ENCODE measurements around the gene GPC5.

GPC5 gene

DNA sequence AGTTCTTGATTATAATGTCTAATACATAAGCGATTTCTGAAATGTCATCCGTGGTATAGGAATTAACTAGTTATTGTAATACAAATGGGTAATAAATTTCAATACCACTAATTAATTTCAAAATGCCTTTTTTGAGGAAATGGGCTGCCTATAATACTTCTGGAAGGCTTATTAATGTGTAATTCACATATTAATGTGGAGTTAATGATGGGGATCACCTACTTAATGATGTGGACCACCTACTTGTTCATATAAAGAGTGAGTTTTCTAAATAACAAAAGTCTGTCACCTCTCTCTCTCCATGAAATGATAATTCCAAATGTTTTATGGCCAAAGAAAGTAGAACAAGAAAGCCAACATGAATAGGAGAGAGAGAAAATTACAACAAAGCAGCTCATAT, 914.4 kb downstream of the GPC5 start:
- Histone ChIP-seq H3K9me3 (ENCODE audit: control insufficient read depth, insufficient read depth, low read depth, low read length) (no peaks in the 10 kb centered on the region), H3K4me1 (ENCODE audit: control insufficient read depth, insufficient read depth, low read length) (no peaks in the 10 kb centered on the region), H3K27ac (ENCODE audit: extremely low read depth, low read depth, low read length) (no peak overlapping the region), H3K4me3 (ENCODE audit: low read depth, low read length) (no peak overlapping the region), H3K36me3 (ENCODE audit: control insufficient read depth in 2 of 2, insufficient read depth in 1 of 2, low read length in 2 of 2) (no peaks in the 10 kb centered on the region)
- ChIA-PET POLR2A (no interaction called here), CTCF (no interaction called here)
- TF ChIP-seq, protein P1, sequence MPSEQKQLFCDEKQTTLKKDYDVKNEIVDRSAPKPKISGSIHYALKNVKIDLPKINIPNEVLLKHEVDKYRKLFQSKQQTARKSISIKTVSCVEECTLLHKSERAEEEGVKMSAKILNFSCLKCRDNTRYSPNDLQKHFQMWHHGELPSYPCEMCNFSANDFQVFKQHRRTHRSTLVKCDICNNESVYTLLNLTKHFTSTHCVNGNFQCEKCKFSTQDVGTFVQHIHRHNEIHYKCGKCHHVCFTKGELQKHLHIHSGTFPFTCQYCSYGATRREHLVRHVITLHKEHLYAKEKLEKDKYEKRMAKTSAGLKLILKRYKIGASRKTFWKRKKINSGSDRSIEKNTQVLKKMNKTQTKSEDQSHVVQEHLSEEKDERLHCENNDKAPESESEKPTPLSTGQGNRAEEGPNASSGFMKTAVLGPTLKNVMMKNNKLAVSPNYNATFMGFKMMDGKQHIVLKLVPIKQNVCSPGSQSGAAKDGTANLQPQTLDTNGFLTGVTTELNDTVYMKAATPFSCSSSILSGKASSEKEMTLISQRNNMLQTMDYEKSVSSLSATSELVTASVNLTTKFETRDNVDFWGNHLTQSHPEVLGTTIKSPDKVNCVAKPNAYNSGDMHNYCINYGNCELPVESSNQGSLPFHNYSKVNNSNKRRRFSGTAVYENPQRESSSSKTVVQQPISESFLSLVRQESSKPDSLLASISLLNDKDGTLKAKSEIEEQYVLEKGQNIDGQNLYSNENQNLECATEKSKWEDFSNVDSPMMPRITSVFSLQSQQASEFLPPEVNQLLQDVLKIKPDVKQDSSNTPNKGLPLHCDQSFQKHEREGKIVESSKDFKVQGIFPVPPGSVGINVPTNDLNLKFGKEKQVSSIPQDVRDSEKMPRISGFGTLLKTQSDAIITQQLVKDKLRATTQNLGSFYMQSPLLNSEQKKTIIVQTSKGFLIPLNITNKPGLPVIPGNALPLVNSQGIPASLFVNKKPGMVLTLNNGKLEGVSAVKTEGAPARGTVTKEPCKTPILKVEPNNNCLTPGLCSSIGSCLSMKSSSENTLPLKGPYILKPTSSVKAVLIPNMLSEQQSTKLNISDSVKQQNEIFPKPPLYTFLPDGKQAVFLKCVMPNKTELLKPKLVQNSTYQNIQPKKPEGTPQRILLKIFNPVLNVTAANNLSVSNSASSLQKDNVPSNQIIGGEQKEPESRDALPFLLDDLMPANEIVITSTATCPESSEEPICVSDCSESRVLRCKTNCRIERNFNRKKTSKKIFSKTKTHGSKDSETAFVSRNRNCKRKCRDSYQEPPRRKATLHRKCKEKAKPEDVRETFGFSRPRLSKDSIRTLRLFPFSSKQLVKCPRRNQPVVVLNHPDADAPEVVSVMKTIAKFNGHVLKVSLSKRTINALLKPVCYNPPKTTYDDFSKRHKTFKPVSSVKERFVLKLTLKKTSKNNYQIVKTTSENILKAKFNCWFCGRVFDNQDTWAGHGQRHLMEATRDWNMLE (tag by site-specific recombination; conservative IDR thresholded peaks at IDR 0.05; ENCODE audit: low read depth): no peak
- no peak for TF ChIP-seq YY2 (tag by site-specific recombination; IDR thresholded peaks at IDR 0.05)
- TF ChIP-seq, protein P2, sequence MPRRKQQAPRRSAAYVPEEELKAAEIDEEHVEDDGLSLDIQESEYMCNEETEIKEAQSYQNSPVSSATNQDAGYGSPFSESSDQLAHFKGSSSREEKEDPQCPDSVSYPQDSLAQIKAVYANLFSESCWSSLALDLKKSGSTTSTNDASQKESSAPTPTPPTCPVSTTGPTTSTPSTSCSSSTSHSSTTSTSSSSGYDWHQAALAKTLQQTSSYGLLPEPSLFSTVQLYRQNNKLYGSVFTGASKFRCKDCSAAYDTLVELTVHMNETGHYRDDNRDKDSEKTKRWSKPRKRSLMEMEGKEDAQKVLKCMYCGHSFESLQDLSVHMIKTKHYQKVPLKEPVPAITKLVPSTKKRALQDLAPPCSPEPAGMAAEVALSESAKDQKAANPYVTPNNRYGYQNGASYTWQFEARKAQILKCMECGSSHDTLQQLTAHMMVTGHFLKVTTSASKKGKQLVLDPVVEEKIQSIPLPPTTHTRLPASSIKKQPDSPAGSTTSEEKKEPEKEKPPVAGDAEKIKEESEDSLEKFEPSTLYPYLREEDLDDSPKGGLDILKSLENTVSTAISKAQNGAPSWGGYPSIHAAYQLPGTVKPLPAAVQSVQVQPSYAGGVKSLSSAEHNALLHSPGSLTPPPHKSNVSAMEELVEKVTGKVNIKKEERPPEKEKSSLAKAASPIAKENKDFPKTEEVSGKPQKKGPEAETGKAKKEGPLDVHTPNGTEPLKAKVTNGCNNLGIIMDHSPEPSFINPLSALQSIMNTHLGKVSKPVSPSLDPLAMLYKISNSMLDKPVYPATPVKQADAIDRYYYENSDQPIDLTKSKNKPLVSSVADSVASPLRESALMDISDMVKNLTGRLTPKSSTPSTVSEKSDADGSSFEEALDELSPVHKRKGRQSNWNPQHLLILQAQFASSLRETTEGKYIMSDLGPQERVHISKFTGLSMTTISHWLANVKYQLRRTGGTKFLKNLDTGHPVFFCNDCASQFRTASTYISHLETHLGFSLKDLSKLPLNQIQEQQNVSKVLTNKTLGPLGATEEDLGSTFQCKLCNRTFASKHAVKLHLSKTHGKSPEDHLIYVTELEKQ (tag by site-specific recombination; IDR thresholded peaks at IDR 0.05; ENCODE audit: borderline replicate concordance): no peak
- no peak for TF ChIP-seq ZNF529 (tag by site-specific recombination; IDR thresholded peaks at IDR 0.05; ENCODE audit: insufficient replicate concordance)

GRCh38 chr13:92313382-92313781, 915.0 kb downstream of the GPC5 start:
- ChIA-PET CTCF (no interaction called here), POLR2A (no interaction called here)
- Histone ChIP-seq H3K4me3 (ENCODE audit: low read depth, low read length) (no peak overlapping the region), H3K9me3 (ENCODE audit: control insufficient read depth, insufficient read depth, low read depth, low read length) (no peaks in the 10 kb centered on the region), H3K27ac (ENCODE audit: extremely low read depth, low read depth, low read length) (no peak overlapping the region), H3K4me1 (ENCODE audit: control insufficient read depth, insufficient read depth, low read length) (no peaks in the 10 kb centered on the region), H3K36me3 (ENCODE audit: control insufficient read depth in 2 of 2, insufficient read depth in 1 of 2, low read length in 2 of 2) (no peaks in the 10 kb centered on the region)
- no peak for TF ChIP-seq YY1 (tag by site-specific recombination; IDR thresholded peaks at IDR 0.05)
- TF ChIP-seq ZNF785 (tag by site-specific recombination; IDR thresholded peaks at IDR 0.05): no peak
- no peak for TF ChIP-seq SETDB1 (IDR thresholded peaks at IDR 0.05; ENCODE audit: insufficient read length, low read length)
- TF ChIP-seq ZFP37 (tag by site-specific recombination; IDR thresholded peaks at IDR 0.05): no peak
- no peak for TF ChIP-seq ZNF362 (tag by site-specific recombination; IDR thresholded peaks at IDR 0.05)
- no peak for TF ChIP-seq ZNF571 (tag by site-specific recombination; IDR thresholded peaks at IDR 0.05)

DNA sequence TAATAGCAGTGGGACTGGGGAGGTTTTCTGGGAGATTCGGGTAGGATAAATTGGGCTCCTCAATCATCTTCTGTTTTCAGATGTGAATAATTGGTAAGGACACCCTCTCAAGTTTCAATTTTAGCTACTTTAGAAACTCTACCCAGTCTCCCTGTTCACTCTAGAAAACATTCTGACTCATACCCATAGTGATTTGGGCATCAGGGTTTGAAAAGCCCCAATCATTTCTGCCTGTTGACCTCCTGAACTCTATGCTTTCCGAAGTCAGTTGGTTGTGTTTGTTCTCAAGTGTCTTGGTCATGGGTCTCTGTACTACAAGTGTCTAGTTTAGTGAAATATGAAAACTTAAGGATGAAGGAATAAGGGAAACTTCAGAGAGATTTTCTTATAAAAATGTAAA, 916.8 kb downstream of the GPC5 start:
- ChIA-PET CTCF (no interaction called here), POLR2A (no interaction called here)
- H3K9me3 ChIP-seq (ENCODE audit: control insufficient read depth, insufficient read depth, low read depth, low read length): no peaks in the 10 kb centered on the region
- no peaks in the 10 kb centered on the region for H3K4me1 ChIP-seq (ENCODE audit: control insufficient read depth, insufficient read depth, low read length)
- H3K4me3 ChIP-seq (ENCODE audit: low read depth, low read length): no peak overlapping the region
- TF ChIP-seq ZNF558 (tag by site-specific recombination; IDR thresholded peaks at IDR 0.05) (no peak), KLF17 (tag by site-specific recombination; IDR thresholded peaks at IDR 0.05) (no peak), KLF7 (tag by site-specific recombination; IDR thresholded peaks at IDR 0.05; ENCODE audit: borderline replicate concordance) (no peak), ZNF366 (tag by site-specific recombination; conservative IDR thresholded peaks at IDR 0.05) (no peak), SP2 (tag by site-specific recombination; IDR thresholded peaks at IDR 0.05) (no peak), OSR2 (tag by site-specific recombination; IDR thresholded peaks at IDR 0.05) (no peak), ZNF544 (tag by site-specific recombination; IDR thresholded peaks at IDR 0.05) (no peak), ZNF600 (tag by site-specific recombination; IDR thresholded peaks at IDR 0.05) (no peak), ZNF114 (tag by site-specific recombination; IDR thresholded peaks at IDR 0.05) (no peak), ZNF214 (tag by site-specific recombination; IDR thresholded peaks at IDR 0.05; ENCODE audit: borderline replicate concordance) (no peak), ZNF830 (tag by site-specific recombination; IDR thresholded peaks at IDR 0.05; ENCODE audit: low read depth) (no peak), ZBTB17 (tag by site-specific recombination; IDR thresholded peaks at IDR 0.05) (no peak), ZNF664 (tag by site-specific recombination; IDR thresholded peaks at IDR 0.05) (no peak), ZNF768 (tag by site-specific recombination; IDR thresholded peaks at IDR 0.05) (no peak)
- no peaks in the 10 kb centered on the region for H3K36me3 ChIP-seq (ENCODE audit: control insufficient read depth in 2 of 2, insufficient read depth in 1 of 2, low read length in 2 of 2)
- H3K27ac ChIP-seq (ENCODE audit: extremely low read depth, low read depth, low read length): no peak overlapping the region

Measured in HEK293 (cell line).